ENCODE measurements around the gene TRIM56.
"Not testable (repeated sequence)": the region's sequence is repeated elsewhere in the genome, so short reads cannot be mapped to it uniquely, and the experiment has no call there.

Gene TRIM56

GRCh38 chr7:101092266-101092905 lies 7.1 kb downstream of the TRIM56 start:
- not testable (repeated sequence) for DNase-seq (ENCODE audit: low read depth in 2 of 2)

GRCh38 chr7:101093906-101094305 lies 8.6 kb downstream of the TRIM56 start:
- no peak for DNase-seq (ENCODE audit: low read depth in 2 of 2)

GRCh38 chr7:101094376-101094775 lies 9.1 kb downstream of the TRIM56 start:
- DNase-seq (ENCODE audit: low read depth in 2 of 2): no peak

GRCh38 chr7:101094791-101095375 lies 9.6 kb downstream of the TRIM56 start:
- peak in 1 of 2 donors; percentile 36 for DNase-seq (ENCODE audit: low read depth in 2 of 2)

GRCh38 chr7:101096331-101096956 lies 11.2 kb downstream of the TRIM56 start:
- no peak for DNase-seq (ENCODE audit: low read depth in 2 of 2)

- no peak for DNase-seq (ENCODE audit: low read depth in 2 of 2)
Observed at GRCh38 chr7:101096957-101097347, 11.7 kb downstream of the TRIM56 start.

- no peak for DNase-seq (ENCODE audit: low read depth in 2 of 2)
Observed at GRCh38 chr7:101097561-101097960, 12.3 kb downstream of the TRIM56 start.

- peak; percentile 55 to 58 for DNase-seq (ENCODE audit: low read depth in 2 of 2)
Observed at GRCh38 chr7:101099969-101100781, 14.9 kb downstream of the TRIM56 start.

- no peak for DNase-seq (ENCODE audit: low read depth in 2 of 2)
Observed at GRCh38 chr7:101100858-101101847, 15.9 kb downstream of the TRIM56 start.

- no peak for DNase-seq (ENCODE audit: low read depth in 2 of 2)
Observed at GRCh38 chr7:101102026-101102425, 16.7 kb downstream of the TRIM56 start.

- DNase-seq (ENCODE audit: low read depth in 2 of 2): not testable (repeated sequence)
Observed at GRCh38 chr7:101103701-101104100, 18.4 kb downstream of the TRIM56 start.

- DNase-seq (ENCODE audit: low read depth in 2 of 2): no peak
Observed at GRCh38 chr7:101104193-101104713, 19.0 kb downstream of the TRIM56 start.

GRCh38 chr7:101104799-101105198 lies 19.5 kb downstream of the TRIM56 start:
- DNase-seq (ENCODE audit: low read depth in 2 of 2): no peak

- not testable (repeated sequence) for DNase-seq (ENCODE audit: low read depth in 2 of 2)
Observed at GRCh38 chr7:101105248-101105647, 20.0 kb downstream of the TRIM56 start.

- no peak for DNase-seq (ENCODE audit: low read depth in 2 of 2)
Observed at GRCh38 chr7:101106386-101106785, 21.1 kb downstream of the TRIM56 start.

- no peak for DNase-seq (ENCODE audit: low read depth in 2 of 2)
Observed at GRCh38 chr7:101108330-101108857, 23.1 kb downstream of the TRIM56 start.

- DNase-seq (ENCODE audit: low read depth in 2 of 2): no peak
Observed at GRCh38 chr7:101108961-101109360, 23.7 kb downstream of the TRIM56 start.

- DNase-seq (ENCODE audit: low read depth in 2 of 2): no peak
Observed at GRCh38 chr7:101109368-101109767, 24.1 kb downstream of the TRIM56 start.

- DNase-seq (ENCODE audit: low read depth in 2 of 2): no peak
Observed at GRCh38 chr7:101111261-101111660, 26.0 kb downstream of the TRIM56 start.

GRCh38 chr7:101112233-101112632 lies 27.0 kb downstream of the TRIM56 start:
- DNase-seq (ENCODE audit: low read depth in 2 of 2): no peak

GRCh38 chr7:101113140-101113539 lies 27.9 kb downstream of the TRIM56 start:
- DNase-seq (ENCODE audit: low read depth in 2 of 2): not testable (repeated sequence)
